HG02623 (cell line): Measurements from ENCODE around the gene ARHGEF19.
"Not testable (repeated sequence)": the region's sequence is repeated elsewhere in the genome, so short reads cannot be mapped to it uniquely, and the experiment has no call there.

Source experiments
- ATAC-seq: cut with Tn5 transposase; IDR thresholded peaks from one replicate; pipeline ENCODE4 v1.9.1; 2021; ENCODE audit warnings: moderate library complexity; ENCODE audit not compliant: unreplicated experiment

The ARHGEF19 gene

DNA sequence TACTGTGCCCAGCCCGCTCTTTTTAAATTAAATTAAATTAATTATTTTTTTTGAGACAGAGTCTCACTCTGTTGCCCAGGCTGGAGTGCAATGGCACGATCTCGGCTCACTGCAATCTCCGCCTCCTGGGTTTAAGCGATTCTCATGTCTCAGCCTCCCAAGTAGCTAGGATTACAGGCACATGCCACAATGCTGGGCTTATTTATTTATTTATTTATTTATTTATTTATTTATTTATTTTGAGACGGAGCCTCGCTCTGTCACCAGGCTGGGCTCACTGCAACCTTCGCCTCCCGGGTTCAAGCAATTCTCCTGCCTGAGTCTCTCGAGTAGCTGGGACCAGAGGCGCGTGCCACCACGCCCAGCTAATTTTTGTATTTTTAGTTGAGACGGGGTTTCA, 10.3 kb upstream of the ARHGEF19 start:
- ATAC-seq: not testable (repeated sequence)

DNA sequence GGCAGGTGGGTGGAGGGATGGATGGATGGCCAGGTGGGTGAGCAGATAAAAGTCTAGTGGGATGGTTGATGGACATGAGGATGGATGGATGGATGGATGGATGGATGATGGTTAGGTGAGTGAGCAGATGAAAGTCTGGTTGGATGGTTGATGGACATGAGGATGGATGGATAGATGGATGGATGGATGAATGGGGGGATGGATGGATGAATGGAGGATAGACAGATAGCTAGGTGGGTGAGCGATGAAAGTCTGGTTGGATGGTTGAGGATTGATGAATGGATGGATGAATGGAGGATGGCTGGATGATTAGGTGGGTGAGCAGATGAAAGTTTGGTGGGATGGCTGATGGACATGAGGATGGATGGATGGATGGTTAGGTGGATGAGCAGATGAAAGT, 9.0 kb upstream of the ARHGEF19 start:
- no peak for ATAC-seq

DNA sequence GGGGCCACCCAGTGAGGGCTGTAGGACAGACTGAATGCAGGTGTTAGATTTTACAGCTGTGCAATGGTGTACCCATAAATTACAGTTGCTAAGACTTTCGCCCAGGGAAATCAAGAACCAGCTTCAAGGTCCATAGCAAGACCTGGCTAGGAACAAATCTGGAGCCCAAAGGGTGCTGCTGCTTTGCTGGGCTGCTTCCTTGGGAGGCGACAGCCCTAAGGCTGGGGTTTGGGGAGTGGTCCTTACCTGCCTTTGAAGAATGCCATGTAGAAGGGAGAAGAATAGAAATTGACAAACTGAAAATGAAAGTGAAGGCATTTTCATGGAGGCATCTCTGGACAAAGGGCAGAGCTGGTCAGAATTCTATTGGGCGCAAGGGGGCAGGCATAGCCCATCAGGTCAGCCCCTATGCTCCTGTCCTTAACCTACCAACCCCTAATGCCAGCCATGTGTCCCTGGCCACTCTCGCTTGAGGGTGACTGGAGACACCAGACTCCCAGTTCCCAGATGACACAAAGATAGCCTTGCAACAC, 7.6 kb upstream of the ARHGEF19 start:
- ATAC-seq: no peak

DNA sequence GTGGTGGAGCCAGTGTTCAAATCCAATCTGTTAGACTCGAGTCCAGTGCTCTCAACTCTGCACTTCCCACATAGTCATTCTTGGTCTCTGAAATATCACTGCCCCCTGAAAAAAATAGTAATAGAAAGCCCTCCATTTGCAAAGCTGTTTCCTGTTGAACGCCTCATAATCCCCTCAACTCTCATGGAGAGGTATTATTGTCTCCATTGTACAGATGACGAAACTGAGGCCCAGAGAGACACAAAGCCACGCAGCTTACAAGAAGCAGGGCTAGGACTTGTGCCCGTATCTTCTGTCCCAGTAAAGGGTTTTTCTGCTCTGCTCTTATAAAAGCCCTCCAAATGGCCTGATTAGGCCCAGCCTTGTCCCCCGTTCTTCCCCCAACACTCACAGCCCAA, 6.2 kb upstream of the ARHGEF19 start:
- no peak for ATAC-seq

DNA sequence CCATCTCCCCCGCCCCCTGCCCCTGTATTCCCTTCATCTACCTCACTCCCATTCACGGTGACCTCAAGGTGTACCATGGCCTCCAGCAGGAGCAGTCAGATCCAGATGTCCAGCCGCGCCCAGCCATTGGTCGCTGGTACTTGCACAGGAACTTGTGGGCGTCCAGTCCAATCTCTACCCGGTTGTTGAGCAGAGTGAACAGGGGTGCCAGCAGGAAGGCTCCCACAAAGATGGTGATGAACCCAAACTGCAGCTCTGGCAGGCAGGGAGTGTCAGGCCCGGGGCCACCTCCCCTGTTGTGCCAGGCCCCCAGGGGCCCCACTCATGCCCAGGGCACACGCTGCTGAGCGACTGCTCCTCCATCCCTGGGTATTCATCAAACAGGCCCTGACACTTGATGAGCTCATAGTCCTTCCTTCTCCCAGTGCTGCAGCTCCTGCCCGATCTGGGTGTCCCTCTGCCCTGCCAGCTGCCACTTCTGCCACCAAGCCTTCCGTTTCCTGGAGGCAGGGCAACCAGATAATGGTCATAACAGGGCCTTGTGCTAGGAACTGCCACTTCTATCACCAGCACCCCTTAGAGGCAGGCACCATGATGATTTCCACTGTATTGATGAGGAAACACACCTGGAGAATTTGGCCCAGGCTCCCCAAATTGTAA, 5.7 kb upstream of the ARHGEF19 start:
- ATAC-seq: no peak

- peak; percentile 83 for ATAC-seq
These were observed 4.8 kb upstream of the ARHGEF19 start for GRCh38 chr1:16217061-16217785.

DNA sequence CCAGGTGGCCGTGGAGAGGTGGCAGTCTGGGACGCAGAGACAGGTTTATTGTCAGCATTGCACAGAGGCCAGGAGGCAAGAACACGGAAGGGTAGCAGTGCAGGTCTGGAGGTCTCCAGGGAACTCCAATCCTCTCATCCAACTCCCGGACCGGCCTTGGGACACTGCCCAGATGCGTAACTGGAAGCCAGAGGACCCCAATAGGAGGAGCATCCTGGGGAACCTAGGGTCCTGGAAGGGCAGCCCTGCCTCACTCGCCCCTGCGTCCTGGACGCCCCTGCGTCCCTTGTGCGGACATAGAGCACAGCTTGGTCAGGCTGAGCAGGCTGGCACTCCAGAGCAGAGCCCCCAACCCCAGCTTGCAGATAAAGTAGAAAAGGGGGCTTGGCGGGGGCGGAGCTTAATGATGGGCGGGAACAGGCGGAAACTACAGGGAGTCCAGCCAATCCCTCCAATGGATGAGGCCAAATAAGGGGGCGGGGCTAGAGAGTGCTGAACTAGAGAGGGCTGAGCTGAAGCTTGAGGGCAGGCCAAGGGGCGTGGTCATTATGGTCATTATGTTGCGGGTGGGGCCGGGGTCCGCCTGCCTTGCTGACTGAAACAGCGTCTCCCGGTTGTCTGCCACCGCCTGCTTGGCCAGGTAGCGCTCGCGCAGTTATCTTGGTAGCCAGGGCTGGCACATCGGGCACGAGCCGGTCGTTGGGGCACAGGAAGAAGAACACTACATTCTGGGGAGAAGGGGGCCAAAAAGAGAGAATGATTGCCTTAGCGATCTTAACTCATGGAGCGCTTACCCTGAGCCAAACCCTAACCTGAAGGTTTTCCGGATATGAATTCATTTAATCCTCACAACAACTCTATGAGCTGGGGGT, 3.7 kb upstream of the ARHGEF19 start:
- no peak for ATAC-seq

- ATAC-seq: not testable (repeated sequence)
These were observed 2.8 kb upstream of the ARHGEF19 start for GRCh38 chr1:16215240-16215639.

- ATAC-seq: not testable (repeated sequence)
These were observed 1.1 kb upstream of the ARHGEF19 start for GRCh38 chr1:16213544-16213943.

DNA sequence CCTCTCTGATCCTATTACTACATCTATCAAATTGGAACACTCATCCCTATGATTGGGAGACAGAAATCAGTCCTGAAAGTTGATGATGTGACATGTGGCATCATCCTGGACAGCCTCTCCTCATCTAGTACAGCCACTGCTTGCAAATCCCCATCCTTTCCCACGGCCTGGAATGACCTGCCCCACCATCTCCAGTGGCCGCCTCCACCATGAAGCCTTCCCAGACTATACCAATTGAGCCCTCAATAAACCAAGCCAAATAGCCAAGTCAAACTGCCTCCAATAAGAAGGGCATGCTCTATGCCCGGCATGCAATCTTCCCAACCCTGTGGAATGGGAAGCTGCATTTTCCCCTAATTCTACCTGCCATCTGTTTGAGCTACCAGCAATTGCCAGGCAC, 561 bp upstream of the ARHGEF19 start:
- ATAC-seq: no peak

DNA sequence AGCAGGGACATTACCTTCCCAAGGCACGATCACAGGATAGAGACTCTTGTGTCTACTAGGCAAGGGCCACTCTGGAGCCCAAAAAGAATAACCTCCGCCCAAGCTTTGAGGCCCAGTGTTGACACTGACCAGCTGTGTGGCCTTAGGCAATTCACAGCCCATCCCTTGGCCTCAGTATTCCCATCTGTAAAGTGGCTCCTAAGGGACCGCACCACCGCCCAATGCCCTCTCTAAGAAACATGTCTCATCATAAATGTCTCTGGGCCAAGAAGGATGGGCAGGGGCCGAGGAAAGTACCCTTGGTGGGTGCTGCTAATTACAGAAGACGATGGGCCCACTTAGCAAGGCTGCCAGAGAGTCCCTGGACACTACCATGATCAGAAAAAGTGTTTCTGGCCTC, 628 bp downstream of the ARHGEF19 start:
- ATAC-seq: no peak

DNA sequence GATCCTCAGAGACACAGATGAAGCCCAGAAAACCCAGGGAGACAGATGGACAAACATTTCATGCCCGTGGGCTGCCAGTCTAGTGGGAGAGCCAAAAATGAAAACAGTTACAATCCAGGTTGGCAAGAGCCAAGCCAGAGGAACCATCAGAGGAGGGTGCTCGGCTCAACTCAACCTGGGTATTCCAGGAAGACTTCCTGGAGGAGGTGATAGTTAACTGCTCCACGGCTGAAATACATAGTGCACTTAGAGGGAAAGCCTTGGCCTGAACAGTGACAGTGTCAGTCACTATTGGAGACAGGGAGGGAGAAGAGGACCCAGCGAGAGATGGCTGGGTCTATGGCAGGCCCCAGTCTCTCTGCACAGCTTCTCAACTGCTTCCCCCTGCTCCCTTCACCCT, 1.9 kb downstream of the ARHGEF19 start:
- no peak for ATAC-seq

DNA sequence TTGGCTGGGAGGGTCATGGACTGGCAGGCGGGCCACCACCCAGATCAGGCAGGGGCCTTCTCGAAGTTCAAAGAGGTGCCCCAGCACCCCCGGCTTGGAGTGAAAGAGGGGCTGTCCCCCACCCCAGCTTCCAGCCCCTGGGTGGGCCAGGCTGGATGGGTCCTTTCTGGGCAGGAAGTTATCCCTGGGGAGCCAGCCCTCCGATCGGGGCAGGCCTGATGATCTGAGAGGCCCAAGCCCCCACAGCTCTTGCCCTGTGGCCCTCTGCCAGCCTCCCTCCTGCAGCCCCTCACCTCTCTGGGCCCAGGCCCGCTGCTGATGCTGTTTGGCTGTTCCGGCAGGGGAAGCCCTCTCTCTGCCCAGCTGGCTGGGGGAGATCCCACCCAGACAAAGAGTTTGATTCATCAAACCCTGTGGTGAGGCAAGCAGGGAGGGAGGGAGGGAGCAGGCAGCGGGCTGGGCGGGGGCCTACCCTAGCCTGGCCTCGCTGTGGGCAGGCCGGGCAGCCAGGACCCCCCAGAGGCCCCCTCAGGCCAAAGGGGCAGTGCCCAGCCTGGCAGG, 2.5 kb downstream of the ARHGEF19 start:
- ATAC-seq: no peak

DNA sequence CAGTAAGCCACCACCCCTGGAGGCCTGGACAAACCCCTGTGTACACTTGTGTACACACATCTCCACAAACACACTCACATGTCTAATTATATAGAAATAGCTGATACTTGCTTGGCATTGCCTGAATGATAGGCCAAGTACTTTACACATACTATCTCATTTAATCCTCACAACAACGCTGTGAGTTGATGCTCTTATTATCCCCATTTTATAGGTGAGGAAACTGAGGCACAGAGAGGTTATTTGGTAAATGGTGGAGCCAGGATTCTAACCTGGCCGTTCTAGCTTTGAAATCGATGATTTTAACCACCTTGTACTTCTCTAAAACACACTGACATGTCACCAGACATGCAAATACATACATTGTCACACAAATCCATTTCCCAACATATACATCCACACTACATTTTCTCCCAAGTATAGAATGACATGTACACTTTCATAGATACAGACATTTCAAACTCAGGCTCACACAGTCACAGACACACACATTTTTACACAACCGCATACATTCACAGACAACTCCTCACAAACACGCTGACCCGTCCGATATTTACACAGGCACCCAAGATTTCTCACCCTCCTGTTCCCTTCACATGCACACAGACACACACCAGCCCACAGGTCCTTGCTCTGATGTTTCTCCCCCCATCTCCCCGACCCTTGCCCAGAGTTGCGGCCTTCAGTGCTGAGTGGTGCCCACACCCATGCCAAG, 3.2 kb downstream of the ARHGEF19 start:
- no peak for ATAC-seq

- no peak for ATAC-seq
These were observed 4.0 kb downstream of the ARHGEF19 start for GRCh38 chr1:16208270-16208987.

DNA sequence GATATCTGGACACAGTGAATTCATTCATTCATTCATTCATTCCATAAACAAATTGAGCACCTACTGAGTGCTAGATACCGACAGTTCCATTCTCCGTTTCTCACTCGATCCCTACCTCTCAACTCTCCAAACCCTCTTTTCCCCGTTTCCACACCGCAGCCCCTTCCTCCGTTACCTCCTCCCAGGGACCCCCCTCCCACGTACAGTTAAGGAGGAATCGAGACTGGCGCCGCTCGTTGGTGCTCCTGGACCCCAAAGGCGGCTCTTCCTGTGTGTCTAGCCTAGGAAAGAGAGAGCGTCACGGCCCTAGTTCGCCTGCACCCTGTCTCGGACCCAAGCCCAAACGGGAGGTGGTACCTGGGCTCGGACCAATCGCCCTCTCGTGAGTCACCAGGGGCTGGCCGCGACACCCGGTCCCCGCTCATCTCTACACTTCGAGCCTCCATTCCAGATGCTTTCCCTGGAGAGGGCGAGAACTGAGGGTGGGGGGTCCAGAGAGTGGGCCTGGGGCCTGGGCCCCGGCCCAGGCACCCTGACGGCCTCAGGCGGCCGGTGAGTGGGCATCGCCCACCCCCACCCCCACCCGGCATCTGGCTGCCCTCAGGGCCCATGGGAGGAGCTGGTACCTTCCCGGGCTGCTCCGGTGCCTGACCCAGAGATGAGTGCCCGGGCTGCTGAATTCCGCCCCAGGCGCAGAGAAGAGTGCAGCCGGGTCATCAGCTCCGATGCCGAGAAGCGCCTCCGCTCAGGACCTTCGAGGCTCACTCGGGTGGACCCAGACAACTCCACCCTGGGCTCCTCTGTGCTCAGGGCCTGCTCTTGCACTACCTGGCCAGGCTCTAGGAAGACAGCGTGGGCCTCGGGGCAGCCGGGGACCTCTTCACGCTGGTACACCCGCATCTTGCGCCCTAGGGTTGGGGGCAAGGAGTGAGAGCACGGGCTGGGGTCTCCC, 4.9 kb downstream of the ARHGEF19 start:
- ATAC-seq: no peak

DNA sequence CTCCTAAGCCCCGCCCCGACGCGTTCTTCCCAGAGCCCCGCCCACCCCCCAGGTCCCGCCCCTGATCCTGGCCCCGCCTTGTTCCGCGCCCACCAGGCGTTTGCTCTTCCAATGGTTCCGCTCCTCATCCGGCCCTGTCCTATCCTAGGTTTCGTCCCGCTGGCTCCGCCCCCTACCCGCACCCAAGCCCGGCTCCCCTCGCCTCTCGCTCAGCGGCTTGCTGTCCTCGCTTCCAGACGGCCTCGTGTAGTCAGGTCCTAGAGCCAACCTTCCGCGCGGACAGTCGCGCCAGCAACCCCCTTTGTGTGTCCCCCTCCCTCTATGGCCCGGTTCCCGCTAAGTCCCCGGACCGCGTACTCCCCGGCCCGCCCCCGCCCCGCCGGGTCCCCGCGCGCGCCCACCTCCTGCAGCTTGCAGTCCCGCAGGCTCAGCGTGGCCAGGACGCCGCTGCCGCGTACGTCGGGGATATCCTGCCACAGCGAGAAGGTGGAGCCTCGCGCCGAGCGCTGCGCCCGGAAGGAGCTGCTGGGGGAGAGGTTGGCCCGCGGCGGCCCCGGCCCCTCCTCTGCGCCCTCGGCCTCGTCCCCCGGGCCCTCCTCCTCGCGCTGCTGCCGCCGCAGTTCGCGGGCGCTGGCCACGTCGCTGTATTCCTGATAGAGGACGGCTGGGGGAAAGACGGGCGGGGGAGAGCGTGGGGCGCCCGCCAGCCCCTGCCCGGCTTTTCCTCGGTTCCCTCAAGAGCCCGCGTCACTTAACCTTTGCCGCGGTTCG, 5.7 kb downstream of the ARHGEF19 start:
- peak; percentile 73 for ATAC-seq
